GM12878 (cell line): ENCODE measurements around the gene DAB2. TPM values are rescaled to one million over a fixed set of nuclear protein-coding genes. Genes with fewer than 3 reads are reported as not detected.

ENCODE experiments used
- ATAC-seq: fragments of 200-7000 bp; cut with Tn5 transposase; 3 replicates; pipeline ENCODE4 v1.9.1; 2020; ENCODE audit warnings: mild to moderate bottlenecking, moderate library complexity
- BruUV-seq: library from RNA; stranded (reverse); fragments of 400-500 nt; replicated peaks from 2 replicates; lab custom pipeline; 2021; lab: Mats Ljungman, UMichigan
- CTCF ChIA-PET: fragments of 300-600 bp; sonication (Branson Sonifier 250); formaldehyde crosslinking; extraction: SDS; loops from one replicate; lab custom pipeline; 2021; ENCODE audit warnings: inconsistent platforms; lab: Yijun Ruan, JAX
- POLR2A ChIA-PET: fragments of 350-600 bp; formaldehyde crosslinking; extraction: SDS; loops from one replicate; lab custom pipeline; 2021; ENCODE audit warnings: inconsistent platforms; lab: Charles Lee
- RAD21 ChIA-PET: fragments of 300-600 bp; sonication (Branson Sonifier 250); formaldehyde crosslinking; loops from one replicate; lab custom pipeline; 2023; ENCODE audit warnings: antibody characterized with exemption; ENCODE audit not compliant: unreplicated experiment; lab: Charles Lee
- SMC1A ChIA-PET: fragments of 300-600 bp; sonication (Branson Sonifier 250); formaldehyde crosslinking; loops from one replicate; lab custom pipeline; 2023; ENCODE audit not compliant: unreplicated experiment, uncharacterized antibody; lab: Charles Lee
- DNase-seq: peaks from one replicate; pipeline ENCODE4 v3.0.0-alpha.2; 2011; ENCODE audit warnings: low read depth, low spot score
- FAIRE-seq: peaks from 3 replicates; lab custom pipeline; 2011; peaks lifted over from hg19 to GRCh38; lab: Jason Lieb, UNC
- H2AFZ ChIP-seq: 2 replicates; pipeline ENCODE4 v1.6.0; 2011; ENCODE audit warnings: low read depth, low read length, control low read depth; ENCODE audit not compliant: control insufficient read depth
- H3K27ac ChIP-seq: 2 replicates; pipeline ENCODE4 v1.5.1; 2011; ENCODE audit warnings: control low read depth; ENCODE audit not compliant: control insufficient read depth, insufficient read depth
- H3K27me3 ChIP-seq, 2 experiments: replicated peaks in 1 of 2; 2 replicates each; pipeline versions ENCODE4 v1.6.0 to v1.6.1; 2011; ENCODE audit warnings: low read length in 1 of 2; ENCODE audit not compliant: control insufficient read depth in 2 of 2, insufficient read depth in 2 of 2
- H3K36me3 ChIP-seq, 2 experiments: 2 replicates each; pipeline ENCODE4 v1.5.1; 2011; ENCODE audit warnings: low read length in 1 of 2; ENCODE audit not compliant: control insufficient read depth in 2 of 2, insufficient read depth in 2 of 2
- H3K4me1 ChIP-seq: 2 replicates; pipeline ENCODE4 v1.6.1; 2011; ENCODE audit warnings: mild to moderate bottlenecking, low read length, moderate library complexity, mixed read lengths; ENCODE audit not compliant: control insufficient read depth, insufficient read depth
- H3K4me2 ChIP-seq: 2 replicates; pipeline ENCODE4 v1.6.0; 2011; ENCODE audit warnings: control low read depth; ENCODE audit not compliant: control insufficient read depth, insufficient read depth
- H3K4me3 ChIP-seq: fragments of 200-600 bp; sonication (generic); 2 replicates; pipeline ENCODE4 v1.5.1; 2016
- H3K79me2 ChIP-seq: 2 replicates; pipeline ENCODE4 v1.6.0; 2011; ENCODE audit warnings: low read length; ENCODE audit not compliant: control insufficient read depth, insufficient read depth
- H3K9ac ChIP-seq: 2 replicates; pipeline ENCODE4 v1.8.0; 2011; ENCODE audit warnings: low read length, control low read depth, mixed read lengths; ENCODE audit not compliant: control insufficient read depth, insufficient read depth
- H3K9me3 ChIP-seq: replicated peaks from 3 replicates; pipeline ENCODE4 v1.5.1; 2011; ENCODE audit warnings: mild to moderate bottlenecking, low read length; ENCODE audit not compliant: control insufficient read depth, insufficient read depth
- H4K20me1 ChIP-seq: 2 replicates; pipeline ENCODE4 v1.6.0; 2011; ENCODE audit not compliant: control insufficient read depth, insufficient read depth
- ATF7 ChIP-seq: fragments of 450-650 bp; IDR thresholded peaks from 2 replicates; pipeline ENCODE4 v1.6.1; 2016; ENCODE audit warnings: low read depth, mild to moderate bottlenecking
- CHD2 ChIP-seq: IDR thresholded peaks from 2 replicates; pipeline ENCODE4 v1.6.1; 2011; ENCODE audit warnings: low read depth, low read length, improper control_type of control experiment, borderline replicate concordance
- HDAC6 ChIP-seq: fragments of 200-600 bp; sonication (generic); IDR thresholded peaks from one replicate; pipeline ENCODE4 v1.8.0; 2017; ENCODE audit warnings: antibody characterized with exemption; ENCODE audit not compliant: unreplicated experiment
- NFXL1 ChIP-seq: fragments of 450-650 bp; IDR thresholded peaks from 2 replicates; pipeline ENCODE4 v1.6.1; 2017; ENCODE audit warnings: antibody characterized with exemption, mild to moderate bottlenecking, borderline replicate concordance
- NRF1 ChIP-seq: conservative IDR thresholded peaks from 2 replicates; pipeline ENCODE4 v1.6.1; 2011; ENCODE audit warnings: mild to moderate bottlenecking, low read depth, low read length, improper control_type of control experiment
- RB1 ChIP-seq: fragments of 450-650 bp; formaldehyde crosslinking; IDR thresholded peaks from 2 replicates; pipeline ENCODE4 v1.6.1; 2017; ENCODE audit warnings: mild to moderate bottlenecking, borderline replicate concordance
- RCOR1 ChIP-seq: conservative IDR thresholded peaks from 2 replicates; pipeline ENCODE4 v1.6.1; 2012; ENCODE audit warnings: low read depth, low read length, improper control_type of control experiment
- SIX5 ChIP-seq: IDR thresholded peaks from 2 replicates; pipeline ENCODE4 v1.6.1; 2011; ENCODE audit warnings: mild to moderate bottlenecking, low read depth, low read length, moderate library complexity; ENCODE audit not compliant: severe bottlenecking
- SP1 ChIP-seq: IDR thresholded peaks from one replicate; pipeline ENCODE4 v1.6.1; 2011; ENCODE audit warnings: low read depth, low read length
- SUPT20H ChIP-seq: IDR thresholded peaks from 2 replicates; pipeline ENCODE4 v1.6.1; 2011; ENCODE audit warnings: low read depth, mild to moderate bottlenecking, low read length, moderate library complexity, borderline replicate concordance; ENCODE audit not compliant: control insufficient read depth
- SUZ12 ChIP-seq: fragments of 200-600 bp; sonication (generic); IDR thresholded peaks from one replicate; pipeline ENCODE4 v1.6.1; 2018; ENCODE audit warnings: antibody characterized with exemption, mild to moderate bottlenecking; ENCODE audit not compliant: unreplicated experiment
- TARDBP ChIP-seq: IDR thresholded peaks from 2 replicates; pipeline ENCODE4 v1.6.1; 2016; ENCODE audit warnings: borderline replicate concordance
- TBL1XR1 ChIP-seq: IDR thresholded peaks from 2 replicates; pipeline ENCODE4 v1.6.1; 2012; ENCODE audit warnings: low read depth, low read length, improper control_type of control experiment
- YY1 ChIP-seq: IDR thresholded peaks from 2 replicates; pipeline ENCODE4 v1.6.1; 2011; ENCODE audit warnings: low read depth, mild to moderate bottlenecking, low read length
- ZNF622 ChIP-seq: fragments of 450-650 bp; IDR thresholded peaks from 2 replicates; pipeline ENCODE4 v1.6.1; 2017; ENCODE audit warnings: mild to moderate bottlenecking, inconsistent platforms
- ZSCAN29 ChIP-seq: fragments of 450-650 bp; IDR thresholded peaks from 2 replicates; pipeline ENCODE4 v1.6.1; 2017; ENCODE audit warnings: mild to moderate bottlenecking, moderate library complexity
- WGBS: methylation state at CpG from one replicate; pipeline ENCODE4 v1.1.6; 2016; ENCODE audit warnings: low lambda C conversion rate; ENCODE audit not compliant: insufficient replicate concordance, insufficient coverage; ENCODE audit errors: missing lambda C conversion rate; 5-methylcytosine and 5-hydroxymethylcytosine counted together
- in situ Hi-C: fragments of 300-500 bp; cut with MboI; formaldehyde crosslinking; loops from 9 replicates; pipeline ENCODE4 v1.14.3; 2018; ENCODE audit warnings: mixed read lengths
- intact Hi-C: fragments of 100-400 bp; cut with micrococcal nuclease; formaldehyde crosslinking; loops from one replicate; pipeline ENCODE4 v1.14.2; 2022; ENCODE audit not compliant: unreplicated experiment
- polyA plus RNA-seq, 11 experiments: library from polyadenylated mRNA; depleted of rRNA in 4 of 11; unstranded in 6 of 11; stranded (reverse) in 5 of 11; fragments of >200 nt; fragmentation: Nextera tagmentation in 4 of 11; fragmentation: Illumina TruSeq in 1 of 11; extraction: Ambion mirVana in 4 of 11; extraction: Trizol in 1 of 11; gene quantifications; 1 replicate in 1 of 11; 2 replicates in 10 of 11; pipeline versions ENCODE4 v1.2.1 to v1.2.3, GENCODE V29; 2011 to 2016; ENCODE audit warnings: inconsistent platforms in 2 of 11, missing spikeins in 2 of 11, low read depth in 1 of 11
- total RNA-seq, 4 experiments: library from RNA; depleted of rRNA in 3 of 4; stranded (reverse); fragments of >200 nt in 3 of 4; fragmentation: Illumina TruSeq in 1 of 4; extraction: Trizol in 1 of 4; gene quantifications; 2 replicates each; pipeline versions ENCODE4 v1.2.1 to v1.2.3, GENCODE V29; 2013 to 2021
- TF ChIP-seq, protein P1 (sequence below): IDR thresholded peaks from 2 replicates; pipeline ENCODE4 v1.6.1; 2011; ENCODE audit warnings: mild to moderate bottlenecking, low read depth, low read length, moderate library complexity; ENCODE audit not compliant: insufficient replicate concordance

DAB2 gene
- total and polyA plus RNA-seq, 10 of the 15 experiments (the other 5 are each of a cell fraction or from before 2014, with no cell fraction given) = 0.05 to 0.23 (median 0.11) TPM; not detected in 7

DNA sequence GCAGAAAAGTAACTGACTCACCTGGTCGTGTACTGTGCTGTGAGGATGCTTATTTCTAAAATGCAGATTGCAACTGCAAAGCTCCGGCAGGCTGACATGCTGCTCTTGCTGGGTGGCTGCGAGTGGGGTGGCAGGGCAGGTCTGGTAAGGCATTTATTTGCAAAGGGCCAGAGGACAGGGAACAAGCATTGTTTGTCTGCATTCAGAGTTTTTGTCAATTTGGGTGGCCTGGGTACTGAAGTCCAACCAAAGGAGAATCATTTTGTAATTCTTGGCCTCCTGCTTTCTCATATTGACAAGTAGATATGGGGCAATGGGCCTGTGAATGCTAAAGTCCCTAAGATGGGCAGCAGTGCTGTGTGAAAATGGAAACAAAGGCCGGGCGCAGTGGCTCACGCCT, 60.4 kb downstream of the DAB2 start, which contains the start of gene C9:
Gene C9, minus strand, starts transcription at position 129 of the 400 bp plus-strand sequence. Its CDS starts 31 bp downstream, at position 98.
- Histone ChIP-seq H3K4me1 (no peaks in the 10 kb centered on the region), H3K79me2 (no peaks in the 10 kb centered on the region), H3K36me3 (no peaks in the 10 kb centered on the region)
- WGBS = 13% methylated on average over 6 of the region's 6 CpGs
- CTCF ChIA-PET = no interaction called here
- POLR2A ChIA-PET = no interaction called here
- BruUV-seq = no TSS peak
- no peak for TF ChIP-seq NRF1
- no peak for TF ChIP-seq ZNF622
- no peak for TF ChIP-seq YY1
- no peak for TF ChIP-seq SUZ12
- TF ChIP-seq CHD2 = no peak
- TF ChIP-seq HDAC6 = no peak
- TF ChIP-seq TARDBP = no peak
- TF ChIP-seq TBL1XR1 = no peak
- TF ChIP-seq, all 136 proteins: peak for 0
- H4K20me1 ChIP-seq = no peaks in the 10 kb centered on the region
- DNase-seq = no peak
- no peak within 1 kb of the TSS for H3K4me3 ChIP-seq
- no peak within 1 kb of the TSS for H2AFZ ChIP-seq
- ATAC-seq = no peak
- H3K27ac ChIP-seq = no peak within 1 kb of the TSS
- no peaks in the 10 kb centered on the region for H3K9me3 ChIP-seq
- in situ Hi-C loops = no loop called here
- no peak within 1 kb of the TSS for H3K4me2 ChIP-seq
- FAIRE-seq = no peak
- H3K9ac ChIP-seq = no peak within 1 kb of the TSS
- ChIA-PET RAD21 (no interaction called here), SMC1A (no interaction called here)
- intact Hi-C loops = no loop called here
- H3K27me3 ChIP-seq = no peaks in the 10 kb centered on the region

DNA sequence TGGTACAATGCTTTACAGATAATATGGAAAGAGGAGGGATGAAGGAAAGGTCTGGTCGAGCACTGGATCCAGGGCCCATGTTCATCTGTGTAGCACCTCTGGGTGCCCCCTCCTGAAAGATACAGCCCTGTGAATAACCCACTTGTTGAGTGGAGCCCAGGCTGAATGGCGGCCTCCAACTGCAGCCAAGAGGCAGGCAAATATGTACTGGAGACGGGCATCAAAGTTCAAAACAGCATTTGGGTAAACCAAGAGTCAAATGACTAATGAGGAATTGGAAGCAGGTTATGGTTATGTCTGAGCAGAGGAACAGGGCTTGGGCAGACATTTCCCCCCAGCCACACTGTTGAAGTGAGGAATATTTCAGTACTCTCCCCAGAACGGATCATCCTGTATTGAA, 61.6 kb downstream of the DAB2 start:
- Histone ChIP-seq H3K79me2 (no peaks in the 10 kb centered on the region), H4K20me1 (no peaks in the 10 kb centered on the region), H3K9me3 (no peaks in the 10 kb centered on the region), H3K27ac (no peak overlapping the region), H3K9ac (no peak overlapping the region), H3K27me3 (no peaks in the 10 kb centered on the region), H3K4me3 (no peak overlapping the region), H3K4me1 (no peaks in the 10 kb centered on the region), H2AFZ (no peak overlapping the region), H3K36me3 (no peaks in the 10 kb centered on the region), H3K4me2 (no peak overlapping the region)
- ChIA-PET POLR2A (no interaction called here), SMC1A (no interaction called here), RAD21 (no interaction called here), CTCF (interaction anchor here (2.5 kb wide), 1 partner anchor 14 kb away, joined by 12 read pairs; no protein-coding TSS in a partner anchor)
- 48% methylated on average over 4 of the region's 4 CpGs for WGBS
- FAIRE-seq (no peak), ATAC-seq (no peak), DNase-seq (no peak)
- intact Hi-C loops = no loop called here
- in situ Hi-C loops = no loop called here
- BruUV-seq = no TSS peak
- TF ChIP-seq NRF1 = no peak
- no peak for TF ChIP-seq RB1
- no peak for TF ChIP-seq SUPT20H
- TF ChIP-seq, protein P1, sequence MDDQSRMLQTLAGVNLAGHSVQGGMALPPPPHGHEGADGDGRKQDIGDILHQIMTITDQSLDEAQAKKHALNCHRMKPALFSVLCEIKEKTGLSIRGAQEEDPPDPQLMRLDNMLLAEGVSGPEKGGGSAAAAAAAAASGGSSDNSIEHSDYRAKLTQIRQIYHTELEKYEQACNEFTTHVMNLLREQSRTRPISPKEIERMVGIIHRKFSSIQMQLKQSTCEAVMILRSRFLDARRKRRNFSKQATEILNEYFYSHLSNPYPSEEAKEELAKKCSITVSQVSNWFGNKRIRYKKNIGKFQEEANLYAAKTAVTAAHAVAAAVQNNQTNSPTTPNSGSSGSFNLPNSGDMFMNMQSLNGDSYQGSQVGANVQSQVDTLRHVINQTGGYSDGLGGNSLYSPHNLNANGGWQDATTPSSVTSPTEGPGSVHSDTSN = no peak
- TF ChIP-seq RCOR1 = no peak
- TF ChIP-seq SP1 = no peak
- TF ChIP-seq ATF7 = no peak
- TF ChIP-seq NFXL1 = no peak
- no peak for TF ChIP-seq ZSCAN29
- TF ChIP-seq SIX5 = no peak
